Hypothalamus (tissue), 51 donors: ENCODE data around the gene NEK3.
"Not testable (repeated sequence)": the region's sequence is repeated elsewhere in the genome, so short reads cannot be mapped to it uniquely, and the experiment has no call there.

ENCODE experiments used
- DNase-seq, 51 donors: peaks; one replicate each; lab custom pipeline; 2025; lab: John Stamatoyannopoulos, UW

NEK3 gene

GRCh38 chr13:52170828-52171391 lies 11.5 kb upstream of the NEK3 start:
- not testable (repeated sequence) for DNase-seq

- no peak for DNase-seq
Observed at GRCh38 chr13:52169839-52170238, 10.4 kb upstream of the NEK3 start.

- DNase-seq, result no peak
Observed at GRCh38 chr13:52165411-52165810, 6.0 kb upstream of the NEK3 start.

- DNase-seq, result peak in 2 of 51 donors; percentile 17 to 33
Observed at GRCh38 chr13:52164989-52165388, 5.6 kb upstream of the NEK3 start.

GRCh38 chr13:52163878-52164277 lies 4.5 kb upstream of the NEK3 start:
- not testable (repeated sequence) for DNase-seq

- no peak for DNase-seq
Observed at GRCh38 chr13:52162279-52163101, 3.1 kb upstream of the NEK3 start.

- no peak for DNase-seq
Observed at GRCh38 chr13:52161181-52161646, 1.8 kb upstream of the NEK3 start.

- DNase-seq, result no peak
Observed at GRCh38 chr13:52160506-52160905, 1.1 kb upstream of the NEK3 start.

- no peak for DNase-seq
Observed at GRCh38 chr13:52160053-52160452, 656 bp upstream of the NEK3 start.

GRCh38 chr13:52158629-52159158 lies 703 bp downstream of the NEK3 start:
- DNase-seq, result peak in 16 of 51 donors; percentile 8 to 75 (median 44)

GRCh38 chr13:52156724-52157261 lies 2.6 kb downstream of the NEK3 start:
- no peak for DNase-seq

GRCh38 chr13:52155177-52155576 lies 4.2 kb downstream of the NEK3 start:
- DNase-seq, result no peak

- DNase-seq, result no peak
Observed at GRCh38 chr13:52147225-52147624, 12.2 kb downstream of the NEK3 start.

- no peak for DNase-seq
Observed at GRCh38 chr13:52141299-52141698, 18.1 kb downstream of the NEK3 start.

GRCh38 chr13:52137489-52137888 lies 21.9 kb downstream of the NEK3 start:
- DNase-seq, result no peak

GRCh38 chr13:52136763-52137162 lies 22.6 kb downstream of the NEK3 start:
- DNase-seq, result no peak

GRCh38 chr13:52130641-52131040 lies 28.8 kb downstream of the NEK3 start:
- DNase-seq, result no peak

GRCh38 chr13:52128714-52129700 lies 30.4 kb downstream of the NEK3 start, which contains the start of gene NEK5:
TSS of gene NEK5 (minus strand) at chr13:52129073. CDS start at chr13:52127482, 1,591 bp downstream.
- DNase-seq, result peak in 43 of 51 donors; percentile 2 to 75 (median 43)

- DNase-seq, result peak in 42 of 51 donors; percentile 1 to 78 (median 16)
Observed at GRCh38 chr13:52127783-52128702, 31.4 kb downstream of the NEK3 start.
